GM19239 (cell line): ENCODE data around the gene CLMN.

Experiments
- DNase-seq: peaks from one replicate; pipeline ENCODE4 v3.0.0; 2011; ENCODE audit warnings: low spot score; ENCODE audit not compliant: insufficient read length
- FAIRE-seq: peaks from 2 replicates; lab custom pipeline; 2011; peaks lifted over from hg19 to GRCh38; lab: Jason Lieb, UNC

Gene CLMN

GRCh38 chr14:95319312-95320077, at the start of gene CLMN:
Gene CLMN (minus strand): TSS chr14:95319908. CDS start chr14:95319792, 116 bp downstream.
- no peak for FAIRE-seq
- peak; percentile 70 for DNase-seq

GRCh38 chr14:95365401-95365800, 45.7 kb upstream of the CLMN start:
- FAIRE-seq = no peak
- DNase-seq = no peak

- FAIRE-seq (no peak), DNase-seq (no peak)
These were observed 44.9 kb upstream of the CLMN start for GRCh38 chr14:95364481-95365209.

GRCh38 chr14:95363468-95363954, 43.8 kb upstream of the CLMN start:
- FAIRE-seq (no peak), DNase-seq (no peak)

GRCh38 chr14:95362138-95362494, 42.4 kb upstream of the CLMN start:
- DNase-seq (no peak), FAIRE-seq (no peak)

- FAIRE-seq (peak; percentile 87), DNase-seq (peak; percentile 65)
These were observed 41.8 kb upstream of the CLMN start for GRCh38 chr14:95361373-95362137.

- DNase-seq (no peak), FAIRE-seq (no peak)
These were observed 41.1 kb upstream of the CLMN start for GRCh38 chr14:95360828-95361227.

GRCh38 chr14:95359994-95360826, 40.5 kb upstream of the CLMN start:
- DNase-seq (no peak), FAIRE-seq (no peak)

GRCh38 chr14:95356245-95356869, 36.6 kb upstream of the CLMN start:
- FAIRE-seq (no peak), DNase-seq (no peak)

GRCh38 chr14:95355422-95355821, 35.7 kb upstream of the CLMN start:
- FAIRE-seq = no peak
- DNase-seq = no peak

GRCh38 chr14:95354834-95355233, 35.1 kb upstream of the CLMN start:
- FAIRE-seq (no peak), DNase-seq (no peak)

- FAIRE-seq = no peak
- DNase-seq = no peak
These were observed 34.0 kb upstream of the CLMN start for GRCh38 chr14:95353664-95354063.

- DNase-seq = no peak
- no peak for FAIRE-seq
These were observed 33.3 kb upstream of the CLMN start for GRCh38 chr14:95353007-95353406.

- FAIRE-seq = peak; percentile 58
- DNase-seq = no peak
These were observed 32.8 kb upstream of the CLMN start for GRCh38 chr14:95352481-95352880.

GRCh38 chr14:95349241-95349640, 29.5 kb upstream of the CLMN start:
- no peak for DNase-seq
- FAIRE-seq = no peak

GRCh38 chr14:95348395-95349080, 28.8 kb upstream of the CLMN start:
- no peak for FAIRE-seq
- DNase-seq = no peak

GRCh38 chr14:95346820-95347219, 27.1 kb upstream of the CLMN start:
- DNase-seq = no peak
- FAIRE-seq = no peak

- DNase-seq = no peak
- no peak for FAIRE-seq
These were observed 26.6 kb upstream of the CLMN start for GRCh38 chr14:95346266-95346665.

GRCh38 chr14:95345032-95345431, 25.3 kb upstream of the CLMN start:
- no peak for FAIRE-seq

More at GRCh38 chr14:95345032-95345431, 25.3 kb upstream of the CLMN start:
- no peak for DNase-seq
